HG03108 (cell line): ENCODE measurements around the gene ANAPC2.

Experiments
- ATAC-seq: cut with Tn5 transposase; IDR thresholded peaks from one replicate; pipeline ENCODE4 v1.9.1; 2021; ENCODE audit warnings: moderate library complexity; ENCODE audit not compliant: unreplicated experiment

The ANAPC2 gene

GRCh38 chr9:137227853-137228505, 39.6 kb upstream of the ANAPC2 start:
- no peak for ATAC-seq

DNA sequence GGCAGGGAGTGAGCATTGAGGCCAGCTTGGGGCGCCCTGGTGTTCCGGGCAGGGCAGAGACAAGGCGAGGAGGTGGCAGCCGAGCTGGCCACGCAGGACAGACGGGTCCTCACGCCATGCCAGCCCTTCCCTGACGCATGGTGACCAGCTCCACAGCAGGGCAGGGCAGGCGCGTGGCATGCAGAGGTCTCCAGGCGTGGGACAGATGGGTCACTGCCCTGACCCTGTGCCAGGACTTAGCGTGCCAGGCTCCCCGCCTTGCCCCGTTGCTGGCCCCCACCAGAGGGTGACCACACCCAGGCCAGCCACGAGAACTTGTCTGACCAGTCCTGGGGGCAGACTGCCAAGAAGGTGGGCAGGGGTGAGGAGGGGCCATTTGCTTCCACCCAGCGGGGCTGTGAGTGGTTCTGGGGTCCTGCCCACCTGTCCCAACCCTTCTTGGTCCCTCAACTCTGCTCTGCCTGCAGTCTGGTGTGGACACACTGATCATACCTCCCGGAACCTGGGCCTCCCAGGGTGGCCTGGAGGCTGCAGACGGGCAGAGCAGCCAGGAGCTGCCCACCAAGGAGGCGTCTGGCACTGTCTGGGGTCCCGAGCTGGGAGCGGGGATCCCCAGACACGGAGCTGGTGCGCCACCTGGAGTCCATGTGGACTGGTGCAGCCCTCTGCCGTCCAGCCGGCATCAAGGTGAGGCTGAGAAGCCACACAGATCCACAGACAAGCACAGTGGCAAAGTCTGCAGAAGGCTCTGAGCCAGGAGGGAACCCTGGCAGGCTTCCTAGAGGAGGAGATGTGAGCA, 38.9 kb upstream of the ANAPC2 start, which contains the start of gene RNF224:
TSS of gene RNF224 (plus strand) at position 449 of the 799 bp plus-strand sequence. CDS start 834 bp downstream, outside the sequence.
- no peak for ATAC-seq

DNA sequence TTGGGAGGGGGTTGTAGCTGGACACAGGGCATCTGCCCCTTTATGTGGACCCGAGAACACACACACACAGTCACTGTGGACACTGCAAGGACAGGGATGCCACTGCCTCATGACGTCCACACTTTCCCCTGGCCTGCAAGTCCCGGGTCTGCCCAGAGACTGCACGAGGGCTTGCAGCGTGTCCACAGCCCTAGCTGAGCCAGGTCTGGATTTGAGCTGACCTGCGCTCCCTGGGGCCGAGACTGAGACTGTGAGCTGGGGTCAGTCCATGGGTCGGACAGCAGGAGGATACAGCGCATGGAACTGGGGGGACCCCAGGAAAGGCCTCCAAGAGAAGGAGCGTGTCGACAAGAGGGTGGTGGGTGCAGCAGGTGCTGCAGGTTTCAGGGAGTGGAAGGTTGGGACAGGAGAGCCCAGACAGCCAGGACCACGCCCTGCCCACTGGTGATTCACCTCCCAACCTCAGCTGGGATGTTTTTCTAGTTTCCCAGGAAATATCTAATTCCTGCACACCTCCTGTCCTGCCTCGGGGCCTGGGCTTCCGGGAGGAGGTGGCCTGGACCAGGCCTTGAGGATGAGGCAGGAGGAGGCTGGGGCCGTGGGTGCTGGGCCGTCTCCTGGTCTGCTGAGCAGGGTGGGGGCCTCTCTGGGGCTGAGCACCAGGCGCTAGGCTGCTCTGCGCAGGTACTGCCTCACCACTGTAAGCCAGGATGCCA, 38.1 kb upstream of the ANAPC2 start:
- ATAC-seq, result no peak

GRCh38 chr9:137225699-137226331, 37.5 kb upstream of the ANAPC2 start:
- ATAC-seq, result no peak

GRCh38 chr9:137224830-137225694, 36.7 kb upstream of the ANAPC2 start, which contains the start of gene CYSRT1:
Gene CYSRT1, plus strand, starts transcription at chr9:137225174. Its CDS starts 448 bp downstream, at chr9:137225622.
- ATAC-seq, result no peak

GRCh38 chr9:137223078-137223970, 35.0 kb upstream of the ANAPC2 start:
- ATAC-seq, result peak; percentile 76

- peak; percentile 4 for ATAC-seq
Measured at GRCh38 chr9:137222190-137223077, 34.1 kb upstream of the ANAPC2 start, which contains the start of gene RNF208. Gene RNF208, minus strand, starts transcription at chr9:137222240. Its CDS starts 1,028 bp downstream, at chr9:137221212.

GRCh38 chr9:137221506-137222111, 33.2 kb upstream of the ANAPC2 start:
- no peak for ATAC-seq

DNA sequence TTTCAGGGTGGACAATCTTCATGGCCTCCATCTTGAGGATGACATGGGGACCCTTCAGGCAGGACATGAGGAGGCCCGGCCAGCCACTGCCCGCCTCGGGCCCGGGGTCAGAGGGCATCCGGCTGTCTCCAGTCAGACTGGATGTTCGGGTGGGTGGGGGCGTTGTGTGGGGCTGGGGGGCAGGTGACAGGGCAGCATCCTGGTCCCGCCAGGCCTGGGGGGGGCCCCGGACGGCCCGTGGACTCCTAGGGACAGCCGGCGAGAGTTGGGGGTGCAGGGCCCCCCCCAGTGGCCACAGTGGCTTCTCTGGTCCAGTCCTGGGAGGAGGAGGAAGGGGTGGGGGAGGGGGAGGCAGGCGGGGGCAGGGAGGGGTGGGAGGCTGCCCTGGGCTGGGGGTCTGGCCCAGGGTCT, 32.7 kb upstream of the ANAPC2 start:
- no peak for ATAC-seq

DNA sequence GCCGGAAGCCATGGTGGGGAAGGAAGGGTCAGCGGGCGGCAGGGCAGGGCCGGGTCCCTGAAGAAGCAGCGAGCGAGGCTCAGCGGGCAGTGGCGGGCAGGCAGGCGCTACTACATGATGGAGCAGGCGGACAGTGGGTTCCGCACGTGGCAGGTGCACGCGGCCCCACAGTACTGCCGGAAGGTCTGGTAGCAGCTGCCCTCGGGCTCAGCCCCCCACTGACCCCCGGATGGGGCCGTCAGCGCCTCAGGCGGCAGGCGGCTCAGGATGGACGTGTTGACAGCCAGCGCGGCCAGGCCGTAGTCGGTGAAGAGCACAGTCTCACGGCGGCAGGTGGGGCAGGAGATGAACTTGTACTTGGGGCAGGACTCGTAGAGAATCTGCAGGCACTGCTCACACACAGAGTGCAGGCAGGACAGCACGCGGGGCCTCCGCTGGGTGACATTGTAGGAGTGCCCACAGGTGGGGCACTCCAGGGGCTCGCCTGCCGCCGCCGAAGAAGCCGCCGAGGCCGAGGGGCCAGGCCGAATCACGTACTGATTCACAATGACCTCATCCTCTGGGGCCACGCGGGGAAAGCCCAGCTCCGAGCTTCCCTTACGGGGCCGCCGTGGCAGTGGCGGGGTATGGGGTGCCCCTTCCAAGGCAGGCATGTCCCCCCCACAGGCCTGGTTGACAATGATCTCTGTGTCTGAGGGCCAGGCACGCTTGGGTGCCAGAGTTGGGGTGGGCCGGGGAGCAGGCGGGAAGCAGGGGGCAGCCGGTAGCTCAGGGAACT, 32.1 kb upstream of the ANAPC2 start:
- no peak for ATAC-seq

- ATAC-seq, result no peak
Measured at GRCh38 chr9:137219757-137220316, 31.5 kb upstream of the ANAPC2 start.

- no peak for ATAC-seq
Measured at GRCh38 chr9:137218754-137219271, 30.5 kb upstream of the ANAPC2 start.

GRCh38 chr9:137218212-137218753, 29.9 kb upstream of the ANAPC2 start:
- ATAC-seq, result no peak

DNA sequence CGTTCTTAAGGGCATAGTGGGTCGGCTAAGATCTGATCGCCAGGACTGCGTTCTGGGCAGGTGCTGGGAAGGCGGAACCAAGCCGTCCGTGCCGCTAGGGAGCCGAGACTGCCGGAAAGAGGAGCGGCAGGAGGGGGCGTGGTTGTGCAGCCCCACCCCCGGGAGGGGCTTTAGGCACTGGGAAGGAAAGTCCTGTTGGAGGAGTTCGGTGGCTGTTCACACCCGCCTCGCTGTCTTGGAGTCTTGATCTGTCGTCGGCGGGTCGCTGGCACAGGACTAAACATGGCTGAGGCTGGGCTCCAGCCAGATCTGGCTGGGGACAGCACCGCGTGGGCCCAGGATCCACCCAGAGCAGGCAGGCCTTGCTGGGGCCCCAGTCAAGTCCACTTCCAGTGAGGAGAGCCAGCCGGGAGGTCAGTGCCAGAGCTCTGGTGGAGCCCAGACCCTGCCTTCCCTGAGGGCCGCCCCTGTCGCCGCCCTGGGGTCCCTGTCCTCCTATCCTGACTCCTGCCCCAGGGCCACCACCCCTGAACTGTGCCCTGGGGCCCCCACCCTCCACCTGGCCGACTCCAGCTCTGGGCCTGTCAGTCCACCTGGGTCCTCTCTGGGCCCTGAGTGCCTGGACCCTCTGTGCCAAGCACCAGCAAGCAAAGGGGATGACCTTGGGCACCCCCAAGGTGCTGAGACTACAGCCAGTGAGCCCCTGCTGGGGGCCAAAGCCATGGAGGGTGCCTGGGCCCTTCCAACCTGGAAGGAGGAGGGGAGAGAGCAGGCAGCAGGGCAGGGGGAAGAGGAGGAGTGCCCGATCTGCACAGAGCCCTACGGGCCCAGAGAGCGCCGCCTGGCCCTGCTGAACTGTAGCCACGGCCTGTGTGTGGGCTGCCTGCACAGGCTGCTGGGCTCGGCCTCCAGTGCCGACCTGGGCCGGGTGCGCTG, 29.2 kb upstream of the ANAPC2 start:
- no peak for ATAC-seq
